GM23338 (cell line): ENCODE data around the gene CD83. TPM values are rescaled to one million over a fixed set of nuclear protein-coding genes. Genes with fewer than 3 reads are reported as not detected.

Experiments used
- ATAC-seq: fragments of 200-7000 bp; cut with Tn5 transposase; 3 replicates; pipeline ENCODE4 v1.9.1; 2020
- DNase-seq: peaks from one replicate; pipeline ENCODE4 v3.0.0-alpha.2; 2015; ENCODE audit warnings: low spot score
- H2AFZ ChIP-seq: fragments of 200-600 bp; sonication (generic); 2 replicates; pipeline ENCODE4 v1.8.0; 2016; ENCODE audit warnings: antibody characterized with exemption, mild to moderate bottlenecking, moderate library complexity
- H3F3A ChIP-seq: fragments of 200-600 bp; sonication (generic); replicated peaks from 2 replicates; pipeline ENCODE4 v1.8.0; 2017; ENCODE audit warnings: antibody characterized with exemption, mixed run types, low read depth
- H3K27ac ChIP-seq: fragments of 200-600 bp; sonication (generic); 2 replicates; pipeline ENCODE4 v1.6.1; 2016; ENCODE audit warnings: low read depth
- H3K27me3 ChIP-seq: fragments of 200-600 bp; sonication (generic); 2 replicates; pipeline ENCODE4 v1.8.0; 2016; ENCODE audit warnings: mild to moderate bottlenecking, mixed run types, moderate library complexity; ENCODE audit not compliant: insufficient read depth
- H3K36me3 ChIP-seq: fragments of 200-600 bp; sonication (generic); 2 replicates; pipeline ENCODE4 v1.8.0; 2016; ENCODE audit warnings: mild to moderate bottlenecking; ENCODE audit not compliant: insufficient read depth
- H3K4me1 ChIP-seq: fragments of 200-600 bp; sonication (generic); 2 replicates; pipeline ENCODE4 v1.8.0; 2016; ENCODE audit warnings: mild to moderate bottlenecking, moderate library complexity; ENCODE audit not compliant: insufficient read depth
- H3K4me2 ChIP-seq: fragments of 200-600 bp; sonication (generic); 2 replicates; pipeline ENCODE4 v1.7.1; 2017; ENCODE audit warnings: mixed run types
- H3K4me3 ChIP-seq: fragments of 200-600 bp; sonication (generic); 2 replicates; pipeline ENCODE4 v1.6.1; 2016; ENCODE audit warnings: mixed run types
- H3K79me2 ChIP-seq: fragments of 200-600 bp; sonication (generic); replicated peaks from 2 replicates; pipeline ENCODE4 v1.8.0; 2017; ENCODE audit warnings: mild to moderate bottlenecking; ENCODE audit not compliant: insufficient read depth
- H3K9me2 ChIP-seq: fragments of 200-600 bp; sonication (generic); 2 replicates; pipeline ENCODE4 v1.8.0; 2017; ENCODE audit not compliant: insufficient read depth
- H4K20me1 ChIP-seq: fragments of 200-600 bp; sonication (generic); replicated peaks from 2 replicates; pipeline ENCODE4 v1.8.0; 2017; ENCODE audit warnings: mild to moderate bottlenecking; ENCODE audit not compliant: insufficient read depth
- H3K27ac Mint-ChIP-seq: 2 replicates; pipeline ENCODE4 v1.8.0; 2020; ENCODE audit warnings: inconsistent platforms, mild to moderate bottlenecking, moderate library complexity, mixed read lengths
- H3K27me3 Mint-ChIP-seq: 3 replicates; pipeline ENCODE4 v1.8.0; 2022; ENCODE audit warnings: low read depth, mild to moderate bottlenecking, moderate library complexity, mixed read lengths, inconsistent platforms; ENCODE audit not compliant: insufficient read depth, poor library complexity
- H3K36me3 Mint-ChIP-seq: 3 replicates; pipeline ENCODE4 v1.8.0; 2021; ENCODE audit warnings: low read depth, mild to moderate bottlenecking, inconsistent platforms, moderate library complexity, mixed read lengths
- H3K4me1 Mint-ChIP-seq: 3 replicates; pipeline ENCODE4 v1.8.0; 2020; ENCODE audit warnings: mild to moderate bottlenecking, inconsistent platforms, mixed read lengths
- H3K4me3 Mint-ChIP-seq: 3 replicates; pipeline ENCODE4 v1.8.0; 2021; ENCODE audit warnings: moderate library complexity, mild to moderate bottlenecking, inconsistent platforms, mixed read lengths
- H3K9me3 Mint-ChIP-seq: 3 replicates; pipeline ENCODE4 v1.8.0; 2020; ENCODE audit warnings: moderate library complexity, mild to moderate bottlenecking, inconsistent platforms, mixed read lengths
- CREB1 ChIP-seq: fragments of 250-450 bp; sonication (Bioruptor Pico); IDR thresholded peaks from 2 replicates; pipeline ENCODE4 v1.5.0; 2020; ENCODE audit warnings: low read depth, mild to moderate bottlenecking, moderate library complexity
- EZH2 ChIP-seq: fragments of 200-600 bp; sonication (generic); IDR thresholded peaks from one replicate; pipeline ENCODE4 v1.8.0; 2017; ENCODE audit warnings: antibody characterized with exemption, mild to moderate bottlenecking, low read depth; ENCODE audit not compliant: unreplicated experiment
- EZH2phosphoT487 ChIP-seq: fragments of 200-600 bp; sonication (generic); IDR thresholded peaks from one replicate; pipeline ENCODE4 v1.8.1; 2018; ENCODE audit warnings: antibody characterized with exemption; ENCODE audit not compliant: unreplicated experiment
- JUNB ChIP-seq: IDR thresholded peaks from one replicate; pipeline ENCODE4 v1.6.1; 2016; ENCODE audit warnings: antibody characterized with exemption; ENCODE audit not compliant: unreplicated experiment
- NANOG ChIP-seq: IDR thresholded peaks from 2 replicates; pipeline ENCODE4 v1.6.1; 2016; ENCODE audit warnings: antibody characterized with exemption, borderline replicate concordance
- POLR2AphosphoS5 ChIP-seq: IDR thresholded peaks from 2 replicates; pipeline ENCODE4 v1.6.1; 2016; ENCODE audit warnings: antibody characterized with exemption, low read depth
- STAT1 ChIP-seq: IDR thresholded peaks from one replicate; pipeline ENCODE4 v1.6.1; 2016; ENCODE audit warnings: antibody characterized with exemption; ENCODE audit not compliant: unreplicated experiment
- ZNF114 ChIP-seq: fragments of 250-450 bp; sonication (Bioruptor Pico); IDR thresholded peaks from 2 replicates; pipeline ENCODE4 v1.5.0; 2020; ENCODE audit warnings: mild to moderate bottlenecking, moderate library complexity
- ZNF331 ChIP-seq: fragments of 250-450 bp; sonication (Bioruptor Pico); IDR thresholded peaks from 2 replicates; pipeline ENCODE4 v1.5.0; 2020; ENCODE audit warnings: low read depth, mild to moderate bottlenecking, moderate library complexity
- ZNF462 ChIP-seq: fragments of 250-450 bp; sonication (Bioruptor Pico); IDR thresholded peaks from 2 replicates; pipeline ENCODE4 v1.5.0; 2020; ENCODE audit warnings: mild to moderate bottlenecking, moderate library complexity
- polyA plus RNA-seq: library from polyadenylated mRNA; unstranded; fragments of >200 nt; fragmentation: Nextera tagmentation; extraction: Ambion mirVana; gene quantifications from 2 replicates; pipeline ENCODE4 v1.2.1, GENCODE V29; 2016
- total RNA-seq: library from RNA; depleted of rRNA; stranded (reverse); fragments of >200 nt; shearing (Covaris generic); gene quantifications from 2 replicates; pipeline ENCODE4 v1.2.3, GENCODE V29; 2014
- TF ChIP-seq, protein P1 (sequence below): IDR thresholded peaks from 2 replicates; pipeline ENCODE4 v1.6.1; 2016; ENCODE audit warnings: antibody characterized with exemption
- TF ChIP-seq, protein P2 (sequence below), 2 experiments: fragments of 200-600 bp in 1 of 2; sonication (generic) in 1 of 2; conservative IDR thresholded peaks; 2 replicates each; pipeline versions ENCODE4 v1.5.1 to v1.6.1; 2016 to 2017; ENCODE audit warnings: antibody characterized with exemption in 2 of 2, low read depth in 2 of 2, mild to moderate bottlenecking in 2 of 2, moderate library complexity in 1 of 2
- TF ChIP-seq, protein P3 (sequence below): IDR thresholded peaks from one replicate; pipeline ENCODE4 v1.6.1; 2018; ENCODE audit warnings: antibody characterized with exemption; ENCODE audit not compliant: unreplicated experiment

Gene CD83
- total and polyA plus RNA-seq, 2 experiments from 2014 or later, result 8.1 to 13.2 TPM

GRCh38 chr6:14118446-14118845 lies 874 bp downstream of the CD83 start:
- peak overlapping the region; percentile 89 for H3K4me3 ChIP-seq
- TF ChIP-seq STAT1, result no peak
- TF ChIP-seq, protein P1, sequence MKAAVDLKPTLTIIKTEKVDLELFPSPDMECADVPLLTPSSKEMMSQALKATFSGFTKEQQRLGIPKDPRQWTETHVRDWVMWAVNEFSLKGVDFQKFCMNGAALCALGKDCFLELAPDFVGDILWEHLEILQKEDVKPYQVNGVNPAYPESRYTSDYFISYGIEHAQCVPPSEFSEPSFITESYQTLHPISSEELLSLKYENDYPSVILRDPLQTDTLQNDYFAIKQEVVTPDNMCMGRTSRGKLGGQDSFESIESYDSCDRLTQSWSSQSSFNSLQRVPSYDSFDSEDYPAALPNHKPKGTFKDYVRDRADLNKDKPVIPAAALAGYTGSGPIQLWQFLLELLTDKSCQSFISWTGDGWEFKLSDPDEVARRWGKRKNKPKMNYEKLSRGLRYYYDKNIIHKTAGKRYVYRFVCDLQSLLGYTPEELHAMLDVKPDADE, result no peak
- no peak for TF ChIP-seq NANOG
- no peak for TF ChIP-seq EZH2
- TF ChIP-seq, protein P2, sequence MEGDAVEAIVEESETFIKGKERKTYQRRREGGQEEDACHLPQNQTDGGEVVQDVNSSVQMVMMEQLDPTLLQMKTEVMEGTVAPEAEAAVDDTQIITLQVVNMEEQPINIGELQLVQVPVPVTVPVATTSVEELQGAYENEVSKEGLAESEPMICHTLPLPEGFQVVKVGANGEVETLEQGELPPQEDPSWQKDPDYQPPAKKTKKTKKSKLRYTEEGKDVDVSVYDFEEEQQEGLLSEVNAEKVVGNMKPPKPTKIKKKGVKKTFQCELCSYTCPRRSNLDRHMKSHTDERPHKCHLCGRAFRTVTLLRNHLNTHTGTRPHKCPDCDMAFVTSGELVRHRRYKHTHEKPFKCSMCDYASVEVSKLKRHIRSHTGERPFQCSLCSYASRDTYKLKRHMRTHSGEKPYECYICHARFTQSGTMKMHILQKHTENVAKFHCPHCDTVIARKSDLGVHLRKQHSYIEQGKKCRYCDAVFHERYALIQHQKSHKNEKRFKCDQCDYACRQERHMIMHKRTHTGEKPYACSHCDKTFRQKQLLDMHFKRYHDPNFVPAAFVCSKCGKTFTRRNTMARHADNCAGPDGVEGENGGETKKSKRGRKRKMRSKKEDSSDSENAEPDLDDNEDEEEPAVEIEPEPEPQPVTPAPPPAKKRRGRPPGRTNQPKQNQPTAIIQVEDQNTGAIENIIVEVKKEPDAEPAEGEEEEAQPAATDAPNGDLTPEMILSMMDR (conservative IDR thresholded peaks at IDR 0.05; ENCODE audit: low read depth in 2 of 2), result no peak
- TF ChIP-seq EZH2phosphoT487, result no peak
- TF ChIP-seq, protein P3, sequence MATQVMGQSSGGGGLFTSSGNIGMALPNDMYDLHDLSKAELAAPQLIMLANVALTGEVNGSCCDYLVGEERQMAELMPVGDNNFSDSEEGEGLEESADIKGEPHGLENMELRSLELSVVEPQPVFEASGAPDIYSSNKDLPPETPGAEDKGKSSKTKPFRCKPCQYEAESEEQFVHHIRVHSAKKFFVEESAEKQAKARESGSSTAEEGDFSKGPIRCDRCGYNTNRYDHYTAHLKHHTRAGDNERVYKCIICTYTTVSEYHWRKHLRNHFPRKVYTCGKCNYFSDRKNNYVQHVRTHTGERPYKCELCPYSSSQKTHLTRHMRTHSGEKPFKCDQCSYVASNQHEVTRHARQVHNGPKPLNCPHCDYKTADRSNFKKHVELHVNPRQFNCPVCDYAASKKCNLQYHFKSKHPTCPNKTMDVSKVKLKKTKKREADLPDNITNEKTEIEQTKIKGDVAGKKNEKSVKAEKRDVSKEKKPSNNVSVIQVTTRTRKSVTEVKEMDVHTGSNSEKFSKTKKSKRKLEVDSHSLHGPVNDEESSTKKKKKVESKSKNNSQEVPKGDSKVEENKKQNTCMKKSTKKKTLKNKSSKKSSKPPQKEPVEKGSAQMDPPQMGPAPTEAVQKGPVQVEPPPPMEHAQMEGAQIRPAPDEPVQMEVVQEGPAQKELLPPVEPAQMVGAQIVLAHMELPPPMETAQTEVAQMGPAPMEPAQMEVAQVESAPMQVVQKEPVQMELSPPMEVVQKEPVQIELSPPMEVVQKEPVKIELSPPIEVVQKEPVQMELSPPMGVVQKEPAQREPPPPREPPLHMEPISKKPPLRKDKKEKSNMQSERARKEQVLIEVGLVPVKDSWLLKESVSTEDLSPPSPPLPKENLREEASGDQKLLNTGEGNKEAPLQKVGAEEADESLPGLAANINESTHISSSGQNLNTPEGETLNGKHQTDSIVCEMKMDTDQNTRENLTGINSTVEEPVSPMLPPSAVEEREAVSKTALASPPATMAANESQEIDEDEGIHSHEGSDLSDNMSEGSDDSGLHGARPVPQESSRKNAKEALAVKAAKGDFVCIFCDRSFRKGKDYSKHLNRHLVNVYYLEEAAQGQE, result no peak
- no peak for TF ChIP-seq ZNF331 (CRISPR knock-in tag)
- TF ChIP-seq ZNF114 (CRISPR knock-in tag), result no peak
- TF ChIP-seq ZNF462, result no peak
- no peak for TF ChIP-seq JUNB
- TF ChIP-seq POLR2AphosphoS5, result no peak
- TF ChIP-seq CREB1 (CRISPR knock-in tag), result no peak
- no peaks in the 10 kb centered on the region for H3K79me2 ChIP-seq
- H3K9me3 Mint-ChIP-seq, result no peaks in the 10 kb centered on the region
- H3K36me3 Mint-ChIP-seq, result no peaks in the 10 kb centered on the region; the same call in 2 of the 3 replicates
- H3K27me3 Mint-ChIP-seq, result peaks cover 9% of the 10 kb centered on the region
- H3K36me3 ChIP-seq, result no peaks in the 10 kb centered on the region
- peaks cover 7% of the 10 kb centered on the region; the same call in 1 of the 2 replicates for H3K4me1 ChIP-seq
- H3K27me3 ChIP-seq, result peaks cover 19% of the 10 kb centered on the region
- no peaks in the 10 kb centered on the region for H4K20me1 ChIP-seq
- DNase-seq, result no peak
- H2AFZ ChIP-seq, result peak overlapping the region; percentile 96
- peak; percentile 13 for ATAC-seq
- H3K4me1 Mint-ChIP-seq, result peaks cover 7% of the 10 kb centered on the region
- H3K27ac Mint-ChIP-seq, result no peak overlapping the region
- H3K9me2 ChIP-seq, result no peaks in the 10 kb centered on the region
- H3F3A ChIP-seq, result no peaks in the 10 kb centered on the region
- H3K4me2 ChIP-seq, result peak overlapping the region; percentile 88
- peak overlapping the region; percentile 89 for H3K4me3 Mint-ChIP-seq
- no peak overlapping the region for H3K27ac ChIP-seq
